ENCODE measurements around the gene HP1BP3.
"Not testable (repeated sequence)": the region's sequence is repeated elsewhere in the genome, so short reads cannot be mapped to it uniquely, and the experiment has no call there.

The HP1BP3 gene

GRCh38 chr1:20727746-20728316, 59.3 kb downstream of the HP1BP3 start:
- no peak for DNase-seq (ENCODE audit: low read depth in 2 of 2)

- DNase-seq (ENCODE audit: low read depth in 2 of 2) = no peak
Observed at GRCh38 chr1:20726932-20727745, 60.0 kb downstream of the HP1BP3 start.

- DNase-seq (ENCODE audit: low read depth in 2 of 2) = no peak
Observed at GRCh38 chr1:20726118-20726911, 60.8 kb downstream of the HP1BP3 start.

GRCh38 chr1:20725189-20726117, 61.7 kb downstream of the HP1BP3 start:
- DNase-seq (ENCODE audit: low read depth in 2 of 2) = no peak

GRCh38 chr1:20724364-20725188, 62.5 kb downstream of the HP1BP3 start:
- no peak for DNase-seq (ENCODE audit: low read depth in 2 of 2)

- DNase-seq (ENCODE audit: low read depth in 2 of 2) = no peak
Observed at GRCh38 chr1:20723537-20724363, 63.4 kb downstream of the HP1BP3 start.

GRCh38 chr1:20723159-20723536, 64.0 kb downstream of the HP1BP3 start:
- no peak for DNase-seq (ENCODE audit: low read depth in 2 of 2)

GRCh38 chr1:20721117-20722061, 65.7 kb downstream of the HP1BP3 start:
- no peak for DNase-seq (ENCODE audit: low read depth in 2 of 2)

GRCh38 chr1:20720631-20721091, 66.4 kb downstream of the HP1BP3 start:
- DNase-seq (ENCODE audit: low read depth in 2 of 2) = no peak

GRCh38 chr1:20719871-20720620, 67.1 kb downstream of the HP1BP3 start:
- no peak for DNase-seq (ENCODE audit: low read depth in 2 of 2)

- DNase-seq (ENCODE audit: low read depth in 2 of 2) = no peak
Observed at GRCh38 chr1:20719261-20719660, 67.8 kb downstream of the HP1BP3 start.

- DNase-seq (ENCODE audit: low read depth in 2 of 2) = not testable (repeated sequence)
Observed at GRCh38 chr1:20718343-20718882, 68.7 kb downstream of the HP1BP3 start.

- peak in 1 of 2 donors; percentile 33 for DNase-seq (ENCODE audit: low read depth in 2 of 2)
Observed at GRCh38 chr1:20717452-20718342, 69.4 kb downstream of the HP1BP3 start, which contains the start of gene KIF17. KIF17 (minus strand) TSS chr1:20718007; CDS start chr1:20717706, 301 bp downstream.

- no peak for DNase-seq (ENCODE audit: low read depth in 2 of 2)
Observed at GRCh38 chr1:20716232-20716631, 70.9 kb downstream of the HP1BP3 start.

- no peak for DNase-seq (ENCODE audit: low read depth in 2 of 2)
Observed at GRCh38 chr1:20715406-20715805, 71.7 kb downstream of the HP1BP3 start.

GRCh38 chr1:20713440-20713839, 73.7 kb downstream of the HP1BP3 start:
- DNase-seq (ENCODE audit: low read depth in 2 of 2) = no peak
